HAP-1 (cell line): ENCODE measurements around the gene PLPPR1.
A peak's percentile ranks its signal among the peaks of the same experiment; 100 is the strongest.

Source experiments
- DNase-seq, 2 experiments: peaks; one replicate each; pipeline ENCODE4 v3.0.0-alpha.2; 2016 to 2020; ENCODE audit warnings: low spot score in 2 of 2
- H3K27me3 ChIP-seq: fragments of 250-450 bp; sonication (Bioruptor Pico); 2 replicates; pipeline ENCODE4 v1.5.1; 2020; ENCODE audit warnings: low read depth, mild to moderate bottlenecking, moderate library complexity
- H3K36me3 ChIP-seq: fragments of 250-450 bp; sonication (Bioruptor Pico); replicated peaks from 2 replicates; pipeline ENCODE4 v1.5.1; 2020; ENCODE audit warnings: mild to moderate bottlenecking
- H3K4me1 ChIP-seq: fragments of 250-450 bp; sonication (Bioruptor Pico); 2 replicates; pipeline ENCODE4 v1.5.1; 2020; ENCODE audit warnings: mild to moderate bottlenecking
- H3K4me3 ChIP-seq: fragments of 250-450 bp; sonication (Bioruptor Pico); 2 replicates; pipeline ENCODE4 v1.5.1; 2020; ENCODE audit warnings: mild to moderate bottlenecking, moderate library complexity
- H3K9me3 ChIP-seq: fragments of 250-450 bp; sonication (Bioruptor Pico); 2 replicates; pipeline ENCODE4 v1.5.1; 2020; ENCODE audit warnings: mild to moderate bottlenecking, moderate library complexity
- in situ Hi-C: fragments of 300-500 bp; cut with MboI; formaldehyde crosslinking; loops from 3 replicates; pipeline ENCODE4 v1.14.3; 2020; ENCODE audit warnings: low sequenced_read_pairs, inconsistent platforms, mixed read lengths

The PLPPR1 gene

DNA sequence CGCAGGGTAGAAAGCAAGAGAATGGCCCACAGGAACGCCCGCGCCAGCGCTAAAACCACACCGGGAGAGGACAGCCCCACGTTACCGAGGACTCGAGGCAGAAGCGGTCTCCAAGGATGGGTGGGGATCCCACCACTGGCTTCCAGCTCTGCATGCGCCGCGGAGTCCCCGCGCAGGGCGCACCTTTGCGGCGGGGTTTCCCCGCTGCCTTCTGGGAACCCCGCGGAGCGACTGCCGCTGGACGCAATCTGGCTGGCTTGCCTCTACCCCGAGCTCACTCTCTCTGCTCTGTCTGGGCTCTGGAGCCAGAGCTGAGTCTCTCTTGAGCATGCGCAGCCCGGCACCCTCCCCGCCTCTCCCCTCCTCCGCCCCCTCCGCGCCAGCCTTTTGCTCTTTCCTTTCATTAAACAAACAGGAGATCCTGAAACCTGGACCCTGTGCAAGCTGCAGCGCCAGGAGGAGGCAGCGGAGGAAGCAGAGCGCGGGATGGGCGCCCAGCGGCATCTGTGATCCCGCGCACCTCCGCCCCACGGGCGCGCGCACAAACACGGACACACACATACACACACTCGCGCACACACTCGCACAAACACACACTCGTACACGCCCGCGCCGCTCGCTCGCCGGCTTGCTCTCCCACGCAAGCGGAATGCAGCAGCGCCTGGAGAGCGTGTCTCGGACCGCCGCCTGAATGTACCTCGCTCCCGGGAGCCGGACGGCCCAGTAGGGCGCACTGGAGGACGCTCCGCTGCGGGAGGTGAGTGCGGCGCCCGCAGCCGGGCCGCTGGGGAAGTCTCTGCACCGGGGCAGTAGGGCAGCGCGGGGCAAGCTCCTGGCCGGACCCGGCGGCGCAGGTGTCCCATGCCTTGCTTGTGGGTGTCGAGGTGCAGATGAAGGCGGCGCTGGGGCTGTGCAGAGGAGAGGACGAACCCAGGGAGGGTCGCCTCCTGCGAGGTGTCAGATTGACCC lies at the start of gene PLPPR1:
TSS of gene PLPPR1 (plus strand) at position 382 of the 969 bp plus-strand sequence.
- DNase-seq = peak in 1 of 2 experiments; percentile 33
- Histone ChIP-seq H3K4me3 (peak within 1 kb of the TSS; percentile 6; the same call in 1 of the 2 replicates), H3K4me1 (no peaks in the 10 kb centered on the region), H3K36me3 (no peaks in the 10 kb centered on the region), H3K27me3 (peaks cover 27% of the 10 kb centered on the region), H3K9me3 (no peaks in the 10 kb centered on the region)
- in situ Hi-C loops = no loop called here

DNA sequence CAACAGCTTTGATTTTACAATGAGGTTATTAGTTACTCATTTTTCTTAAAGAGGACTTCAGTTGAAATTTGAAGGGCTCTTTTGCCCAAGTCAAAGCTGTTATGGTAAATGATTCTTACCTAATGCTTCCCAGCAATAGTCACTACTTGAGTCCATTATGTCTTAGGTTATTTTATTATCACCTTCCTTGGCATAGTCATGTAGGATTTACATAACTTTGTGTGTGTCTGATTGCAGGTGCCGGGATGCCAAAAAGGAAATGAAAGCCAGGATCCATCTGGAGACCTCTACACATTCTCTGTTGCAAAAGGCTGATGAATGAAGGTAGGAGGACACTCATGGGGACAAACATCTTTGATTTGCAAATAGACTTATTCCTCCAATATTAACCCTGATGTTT lies 38.8 kb upstream of the PLPPR1 start:
- no peaks in the 10 kb centered on the region for H3K27me3 ChIP-seq
- in situ Hi-C loops = no loop called here
- H3K4me1 ChIP-seq = no peaks in the 10 kb centered on the region
- DNase-seq = no peak
- no peaks in the 10 kb centered on the region for H3K9me3 ChIP-seq
- H3K4me3 ChIP-seq = no peak overlapping the region
- H3K36me3 ChIP-seq = no peaks in the 10 kb centered on the region

DNA sequence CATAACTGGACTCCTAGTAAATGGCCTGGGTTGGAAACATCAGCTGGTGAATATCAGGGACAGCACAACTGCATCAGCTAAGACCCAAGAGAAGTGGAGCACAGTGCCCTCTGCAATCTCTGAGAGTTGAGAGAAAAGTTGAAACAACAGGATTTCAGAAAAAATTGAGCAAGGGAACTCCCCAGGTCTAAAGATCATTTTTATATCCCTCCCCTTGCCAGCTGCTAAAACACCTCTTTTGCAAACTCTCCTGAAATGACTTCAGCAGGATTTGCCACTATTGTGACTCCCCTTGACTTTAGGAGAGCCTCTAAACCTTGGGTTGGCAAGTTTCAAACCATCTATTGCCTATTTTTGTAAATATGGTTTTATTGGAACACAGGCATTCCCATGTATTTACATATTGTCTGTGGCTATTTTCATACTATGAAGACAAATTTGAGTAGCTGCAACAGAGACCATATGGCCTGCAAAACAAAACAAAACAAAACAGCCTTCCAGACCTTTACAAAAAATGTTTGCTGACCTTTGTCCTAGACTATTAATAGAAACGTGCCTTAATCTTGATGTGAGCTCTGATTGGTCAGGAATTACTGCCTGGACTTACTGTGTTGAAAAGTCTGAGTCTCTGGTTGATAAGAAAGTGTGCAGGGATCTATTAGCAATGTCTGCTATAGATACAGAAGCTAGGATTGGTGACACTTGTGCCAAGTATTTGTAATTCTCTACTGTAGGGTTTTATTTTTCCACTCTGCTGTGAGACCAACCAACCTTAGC lies 37.7 kb upstream of the PLPPR1 start:
- no peak for DNase-seq
- Histone ChIP-seq H3K36me3 (no peaks in the 10 kb centered on the region), H3K27me3 (no peaks in the 10 kb centered on the region), H3K4me1 (no peaks in the 10 kb centered on the region), H3K4me3 (no peak overlapping the region), H3K9me3 (no peaks in the 10 kb centered on the region)
- in situ Hi-C loops = no loop called here

DNA sequence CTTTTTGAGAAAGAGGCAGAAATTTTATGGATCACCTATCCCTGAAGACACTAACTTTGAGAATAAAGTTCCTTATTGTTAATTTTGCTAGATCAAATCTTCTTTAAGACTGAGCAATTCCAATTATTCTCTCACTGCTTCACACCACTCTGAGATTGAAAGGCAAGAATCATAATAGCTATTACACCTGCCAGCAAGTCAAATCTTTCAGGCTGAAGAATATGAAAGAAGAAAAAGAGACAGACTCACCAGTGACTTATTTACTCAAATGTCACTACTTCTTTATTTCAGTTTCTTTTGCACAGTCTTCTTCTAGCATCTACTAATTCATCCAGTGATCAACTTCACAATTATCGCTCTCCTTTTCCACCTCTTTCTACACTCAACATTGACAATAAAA lies 35.9 kb upstream of the PLPPR1 start:
- H3K36me3 ChIP-seq = no peaks in the 10 kb centered on the region
- in situ Hi-C loops = no loop called here
- no peak for DNase-seq

DNA sequence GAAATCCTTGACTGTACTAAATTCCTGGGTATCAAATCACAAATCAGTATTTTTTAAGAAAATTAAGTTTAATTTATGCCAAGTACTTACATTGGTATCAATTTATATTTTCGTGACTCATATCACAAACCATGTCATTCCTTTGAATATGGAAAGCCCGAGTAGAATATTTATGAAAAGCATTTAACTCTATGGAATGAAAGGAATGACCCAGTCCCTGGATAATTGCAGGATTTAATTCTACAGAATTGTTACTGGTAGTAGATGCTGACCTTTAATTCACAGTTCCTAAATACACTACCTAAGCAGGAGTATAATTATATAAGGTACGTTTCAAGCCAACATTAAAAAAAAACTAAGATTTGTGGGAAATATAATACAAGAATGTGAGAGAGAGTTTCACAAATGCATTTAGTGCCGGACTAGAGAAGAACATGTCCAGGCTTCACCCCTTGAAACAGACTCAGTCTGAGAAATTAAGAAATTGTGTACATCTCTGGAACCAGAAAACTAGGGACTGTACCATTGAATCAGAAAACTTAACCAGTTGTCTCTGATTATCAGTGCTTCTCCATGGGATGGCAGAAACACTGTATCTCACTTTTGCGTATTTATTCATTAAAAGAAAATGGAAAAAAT lies 28.5 kb upstream of the PLPPR1 start:
- DNase-seq = no peak
- in situ Hi-C loops = no loop called here
- no peaks in the 10 kb centered on the region for H3K9me3 ChIP-seq
- H3K36me3 ChIP-seq = no peaks in the 10 kb centered on the region
- H3K27me3 ChIP-seq = no peaks in the 10 kb centered on the region
- H3K4me3 ChIP-seq = no peak overlapping the region
- H3K4me1 ChIP-seq = no peaks in the 10 kb centered on the region

More for the DNA sequence above, 35.9 kb upstream of the PLPPR1 start:
- Histone ChIP-seq H3K9me3 (no peaks in the 10 kb centered on the region), H3K27me3 (no peaks in the 10 kb centered on the region), H3K4me1 (no peaks in the 10 kb centered on the region), H3K4me3 (no peak overlapping the region)

DNA sequence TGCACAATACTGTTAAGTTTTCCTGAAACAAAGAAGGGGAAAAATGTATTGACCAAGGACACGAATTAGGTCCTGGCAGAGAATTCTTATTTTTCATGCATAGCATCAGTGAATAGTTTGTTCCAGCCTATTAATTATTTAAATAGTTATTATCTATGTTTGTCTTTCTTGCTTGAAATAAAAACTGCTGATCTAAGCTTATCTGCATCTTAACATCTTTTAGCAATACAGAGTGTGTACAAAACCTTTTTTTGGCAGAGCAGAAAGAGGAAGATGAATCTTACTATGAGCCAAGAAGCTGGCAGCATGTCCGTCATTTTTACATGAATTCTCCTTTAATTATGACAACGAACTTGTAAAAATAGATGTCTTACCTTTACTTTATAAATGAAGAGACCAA lies 23.3 kb upstream of the PLPPR1 start:
- Histone ChIP-seq H3K36me3 (no peaks in the 10 kb centered on the region), H3K9me3 (no peaks in the 10 kb centered on the region), H3K4me3 (no peak overlapping the region), H3K27me3 (no peaks in the 10 kb centered on the region), H3K4me1 (no peaks in the 10 kb centered on the region)
- DNase-seq = no peak
- in situ Hi-C loops = no loop called here

DNA sequence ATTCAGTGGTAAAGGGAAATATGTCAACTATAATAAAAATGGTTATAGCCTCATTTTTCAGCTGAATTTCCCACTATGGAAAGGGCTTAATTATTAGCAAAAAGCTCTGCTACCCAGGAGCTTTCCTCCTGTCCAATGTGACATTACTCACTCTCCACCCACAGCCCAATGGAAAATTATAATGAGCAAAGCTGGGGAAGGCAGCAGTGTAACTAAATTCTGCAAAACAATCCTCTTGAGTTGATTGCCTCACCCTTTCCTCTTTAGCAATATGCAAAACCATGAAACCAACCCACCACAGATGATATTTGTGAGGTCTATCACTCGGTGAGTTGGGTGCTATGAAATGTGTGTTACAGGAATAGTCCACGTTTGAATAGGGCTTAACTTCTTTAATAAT lies 14.0 kb upstream of the PLPPR1 start:
- H3K4me1 ChIP-seq = no peaks in the 10 kb centered on the region
- H3K36me3 ChIP-seq = no peaks in the 10 kb centered on the region
- H3K4me3 ChIP-seq = no peak overlapping the region
- in situ Hi-C loops = no loop called here
- no peak for DNase-seq
- H3K27me3 ChIP-seq = no peaks in the 10 kb centered on the region
- H3K9me3 ChIP-seq = no peaks in the 10 kb centered on the region

DNA sequence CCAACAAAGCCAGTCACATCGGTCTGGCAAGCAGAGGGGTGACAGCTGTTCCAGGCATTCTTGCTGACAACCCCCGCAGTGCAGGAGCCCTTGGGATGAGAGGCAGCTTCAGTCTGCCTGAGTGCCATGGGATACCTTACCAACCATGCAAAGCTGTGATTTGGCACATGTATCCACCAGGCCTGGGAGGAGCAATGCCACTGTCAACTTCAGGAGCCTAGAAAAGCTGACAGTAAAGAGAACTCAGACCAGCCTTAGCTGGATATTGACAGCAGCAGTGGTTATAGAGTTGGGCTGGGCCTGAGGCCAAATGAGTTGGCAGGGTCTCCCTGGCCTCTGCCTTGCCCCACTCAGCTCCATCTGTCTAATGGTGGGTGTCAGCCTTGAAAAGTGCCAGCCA lies 10.1 kb upstream of the PLPPR1 start:
- no peaks in the 10 kb centered on the region for H3K9me3 ChIP-seq
- H3K36me3 ChIP-seq = no peaks in the 10 kb centered on the region
- in situ Hi-C loops = no loop called here
- DNase-seq = no peak
- H3K4me1 ChIP-seq = no peaks in the 10 kb centered on the region
- no peaks in the 10 kb centered on the region for H3K27me3 ChIP-seq
- no peak overlapping the region for H3K4me3 ChIP-seq

DNA sequence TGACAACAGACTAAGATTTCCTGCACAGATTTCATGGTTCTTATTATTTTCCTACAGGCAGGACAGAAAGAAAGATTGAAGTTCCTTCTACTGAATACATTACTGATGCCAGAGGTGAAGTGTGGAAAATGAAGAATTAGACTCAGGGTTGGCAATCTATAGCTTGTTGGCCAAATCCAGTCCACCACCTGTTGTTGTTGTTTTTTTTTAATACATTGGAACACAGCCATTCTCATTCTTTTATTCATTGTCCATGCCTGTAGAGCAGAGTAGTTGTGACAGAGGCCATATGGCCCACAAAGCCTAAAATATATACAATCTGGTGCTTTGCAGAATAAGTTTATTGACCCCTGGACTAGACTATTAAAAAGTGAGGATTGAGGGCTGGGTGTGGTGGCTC lies 5.8 kb upstream of the PLPPR1 start:
- Histone ChIP-seq H3K27me3 (peaks cover 5% of the 10 kb centered on the region; the same call in 1 of the 2 replicates), H3K4me3 (no peak overlapping the region), H3K36me3 (no peaks in the 10 kb centered on the region), H3K9me3 (no peaks in the 10 kb centered on the region), H3K4me1 (no peaks in the 10 kb centered on the region)
- in situ Hi-C loops = no loop called here
- DNase-seq = no peak

DNA sequence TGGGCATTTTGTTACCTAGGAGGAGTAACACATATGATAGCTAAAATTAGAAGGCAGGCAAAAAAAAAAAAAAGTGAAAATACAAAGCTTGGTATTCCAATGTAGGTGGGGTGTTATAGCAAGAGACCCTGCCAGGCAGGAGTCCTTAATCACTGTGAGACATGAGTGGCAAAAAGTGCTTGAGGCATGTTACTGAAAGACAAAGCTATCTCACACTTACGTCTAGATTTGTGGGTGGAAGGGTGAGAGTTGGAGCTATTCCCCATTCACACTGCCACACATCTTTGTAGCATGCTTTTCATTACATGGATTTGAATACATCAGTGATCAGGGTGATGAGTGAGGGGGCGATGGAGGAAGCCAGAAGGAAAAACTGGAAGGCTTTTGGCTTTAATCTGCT lies 2.6 kb upstream of the PLPPR1 start:
- H3K36me3 ChIP-seq = no peaks in the 10 kb centered on the region
- in situ Hi-C loops = no loop called here
- H3K27me3 ChIP-seq = peaks cover 23% of the 10 kb centered on the region; the same call in 1 of the 2 replicates
- no peak overlapping the region for H3K4me3 ChIP-seq
- no peaks in the 10 kb centered on the region for H3K9me3 ChIP-seq
- H3K4me1 ChIP-seq = no peaks in the 10 kb centered on the region
- no peak for DNase-seq

DNA sequence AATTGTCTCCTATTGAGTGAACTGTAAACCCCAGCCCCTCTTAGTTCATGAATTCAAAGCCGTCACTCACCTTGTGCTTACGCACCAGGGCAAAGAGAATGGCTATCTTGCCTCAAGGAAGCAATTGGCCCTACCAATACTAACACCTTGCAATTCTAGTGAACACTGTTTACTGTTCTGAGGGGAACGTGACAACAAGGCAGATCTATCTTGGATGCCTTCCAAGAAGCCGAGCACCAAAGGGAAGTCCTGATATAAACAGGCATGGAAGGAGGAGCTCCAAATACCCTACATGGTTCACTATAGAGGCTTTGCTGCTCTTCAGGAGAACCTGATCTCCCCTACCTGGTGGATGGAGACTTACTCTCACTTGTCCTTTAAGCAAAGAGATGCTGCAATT lies 1.7 kb upstream of the PLPPR1 start:
- Histone ChIP-seq H3K9me3 (no peaks in the 10 kb centered on the region), H3K36me3 (no peaks in the 10 kb centered on the region), H3K4me1 (no peaks in the 10 kb centered on the region), H3K27me3 (peaks cover 25% of the 10 kb centered on the region; the same call in 1 of the 2 replicates), H3K4me3 (no peak overlapping the region)
- in situ Hi-C loops = no loop called here
- DNase-seq = no peak

DNA sequence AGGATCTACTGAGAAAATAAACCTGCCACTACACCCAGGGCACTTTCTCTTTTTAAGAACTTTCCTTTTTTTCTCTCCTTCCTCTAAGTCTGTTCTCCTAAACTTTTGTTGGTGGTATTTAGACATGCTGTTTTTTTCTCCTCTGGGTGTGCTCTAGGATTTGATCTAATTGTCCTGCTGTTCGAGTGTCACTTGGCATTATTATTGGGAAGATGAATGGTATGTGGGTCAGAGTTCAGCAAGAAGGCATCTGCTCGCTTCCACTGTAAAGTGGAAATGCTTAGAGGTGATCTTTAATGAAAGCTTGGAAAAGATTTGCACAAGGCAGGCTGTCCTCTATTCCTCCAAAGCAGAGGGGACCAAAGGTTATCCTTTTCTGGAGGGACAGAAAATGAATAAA lies 1.3 kb upstream of the PLPPR1 start:
- no peaks in the 10 kb centered on the region for H3K9me3 ChIP-seq
- no peaks in the 10 kb centered on the region for H3K36me3 ChIP-seq
- no peak for DNase-seq
- in situ Hi-C loops = no loop called here
- no peaks in the 10 kb centered on the region for H3K4me1 ChIP-seq
- no peak overlapping the region for H3K4me3 ChIP-seq
- H3K27me3 ChIP-seq = peaks cover 25% of the 10 kb centered on the region; the same call in 1 of the 2 replicates

DNA sequence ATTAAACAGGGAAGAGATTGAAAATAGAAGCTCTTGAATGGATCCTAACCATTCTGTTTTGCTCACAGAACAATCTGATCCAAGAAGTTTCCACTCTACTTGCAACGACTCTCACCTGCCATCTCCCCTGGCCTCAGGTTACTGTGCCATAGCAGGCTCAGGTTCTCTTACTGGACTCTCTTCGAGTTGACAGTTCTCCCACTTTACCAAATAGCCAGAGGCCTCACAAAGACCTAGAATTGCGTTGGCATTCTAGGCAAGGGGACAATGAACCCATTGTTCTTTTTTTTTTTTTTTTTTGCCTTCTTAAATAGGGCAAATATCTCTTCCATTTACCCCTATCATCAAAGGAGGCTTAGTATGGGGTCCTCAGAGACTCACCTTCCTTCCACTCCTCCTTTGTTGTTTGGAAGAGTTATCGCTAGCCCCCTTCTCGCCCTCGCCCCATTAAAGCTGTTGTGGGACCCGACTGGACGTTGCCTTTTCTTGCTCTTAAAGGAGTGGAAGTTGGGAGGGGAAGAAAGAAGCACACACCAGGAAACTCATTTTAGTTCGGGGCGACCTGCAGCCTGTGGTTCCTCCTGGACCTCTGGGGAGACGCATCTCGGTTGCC lies 688 bp upstream of the PLPPR1 start:
- Histone ChIP-seq H3K4me1 (no peaks in the 10 kb centered on the region), H3K36me3 (no peaks in the 10 kb centered on the region), H3K4me3 (no peak overlapping the region), H3K9me3 (no peaks in the 10 kb centered on the region), H3K27me3 (peaks cover 27% of the 10 kb centered on the region)
- no peak for DNase-seq
- in situ Hi-C loops = no loop called here
